ENCODE measurements around the gene CREB1. TPM values are rescaled to one million over a fixed set of nuclear protein-coding genes. Genes with fewer than 3 reads are reported as not detected.

The CREB1 gene
- total RNA-seq, 2 donors from 2014 or later = 87.1 to 105 TPM

- Histone ChIP-seq H3K27me3 (ENCODE audit: control insufficient read depth, insufficient read depth, low read length, poor library complexity, severe bottlenecking) (no peaks in the 10 kb centered on the region), H3K9ac (ENCODE audit: extremely low read depth, low read length, poor library complexity, severe bottlenecking) (no peak overlapping the region), H3K9me3 (ENCODE audit: control insufficient read depth, low read length) (peaks cover 2% of the 10 kb centered on the region), H3K36me3 (ENCODE audit: control insufficient read depth, insufficient read depth, low read length) (no peaks in the 10 kb centered on the region), H3K4me1 (ENCODE audit: control insufficient read depth, insufficient read depth, low read length) (no peaks in the 10 kb centered on the region), H3K4me3 (ENCODE audit: low read length) (no peak overlapping the region), H3K27ac (ENCODE audit: low read depth, low read length) (no peak overlapping the region)
- no peaks in the 10 kb centered on the region for H3K27me3 Mint-ChIP-seq (ENCODE audit: insufficient read depth)
- no peak overlapping the region for H3K27ac Mint-ChIP-seq
- DNase-seq = no peak
- 97% methylated on average over 5 to 7 of the region's 7 CpGs for WGBS, 2 experiments (ENCODE audit: insufficient coverage in 1 of 2, insufficient read length in 1 of 2)
- H3K4me1 Mint-ChIP-seq = no peaks in the 10 kb centered on the region
- peaks cover 6% of the 10 kb centered on the region for H3K9me3 Mint-ChIP-seq
- H3K36me3 Mint-ChIP-seq (ENCODE audit: low read depth) = no peaks in the 10 kb centered on the region
- TF ChIP-seq CTCF (conservative IDR thresholded peaks at IDR 0.05) = no peak
- H3K4me3 Mint-ChIP-seq = no peak overlapping the region
These were observed 16.1 kb upstream of the CREB1 start for GRCh38 chr2:207513551-207514257.

DNA sequence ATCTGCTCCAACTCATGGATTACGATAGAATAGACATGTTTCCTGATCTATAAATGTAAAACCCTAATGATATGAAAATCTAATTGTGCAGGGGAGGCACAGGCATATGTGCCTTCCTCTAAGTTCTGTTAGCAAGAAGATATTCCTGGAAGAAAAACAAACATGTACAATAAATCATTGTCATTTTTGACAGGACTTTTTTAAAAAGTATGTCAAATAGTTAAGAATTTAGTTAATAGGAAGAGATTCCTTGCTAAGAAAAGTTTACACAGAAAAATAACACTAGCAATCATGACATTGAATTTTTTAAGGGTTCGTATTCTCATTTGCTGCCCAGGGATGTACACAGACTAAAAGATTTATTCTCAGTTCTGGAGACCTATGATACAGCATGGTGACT, 15.3 kb upstream of the CREB1 start:
- Histone ChIP-seq H3K9ac (ENCODE audit: extremely low read depth, low read length, poor library complexity, severe bottlenecking) (no peak overlapping the region), H3K4me3 (ENCODE audit: low read length) (no peak overlapping the region), H3K27ac (ENCODE audit: low read depth, low read length) (no peak overlapping the region), H3K4me1 (ENCODE audit: control insufficient read depth, insufficient read depth, low read length) (no peaks in the 10 kb centered on the region), H3K9me3 (ENCODE audit: control insufficient read depth, low read length) (peaks cover 10% of the 10 kb centered on the region), H3K27me3 (ENCODE audit: control insufficient read depth, insufficient read depth, low read length, poor library complexity, severe bottlenecking) (no peaks in the 10 kb centered on the region), H3K36me3 (ENCODE audit: control insufficient read depth, insufficient read depth, low read length) (no peaks in the 10 kb centered on the region)
- Mint-ChIP-seq H3K4me3 (no peak overlapping the region), H3K4me1 (no peaks in the 10 kb centered on the region), H3K36me3 (ENCODE audit: low read depth) (peaks cover 6% of the 10 kb centered on the region), H3K9me3 (peaks cover 13% of the 10 kb centered on the region), H3K27ac (no peak overlapping the region), H3K27me3 (ENCODE audit: insufficient read depth) (no peaks in the 10 kb centered on the region)
- TF ChIP-seq CTCF (conservative IDR thresholded peaks at IDR 0.05) = no peak
- DNase-seq = no peak
- 80 to 92% methylated on average over 2 of the region's 2 CpGs for WGBS, 2 experiments (ENCODE audit: insufficient coverage in 1 of 2, insufficient read length in 1 of 2)

- H3K36me3 Mint-ChIP-seq (ENCODE audit: low read depth) = peaks cover 6% of the 10 kb centered on the region
- WGBS, 2 experiments (ENCODE audit: insufficient coverage in 1 of 2, insufficient read length in 1 of 2) = 93% methylated on average over 2 of the region's 3 CpGs; no CpG with 5 or more reads in 1 of the 2 experiments
- Histone ChIP-seq H3K4me1 (ENCODE audit: control insufficient read depth, insufficient read depth, low read length) (no peaks in the 10 kb centered on the region), H3K9me3 (ENCODE audit: control insufficient read depth, low read length) (peaks cover 11% of the 10 kb centered on the region), H3K27me3 (ENCODE audit: control insufficient read depth, insufficient read depth, low read length, poor library complexity, severe bottlenecking) (no peaks in the 10 kb centered on the region), H3K36me3 (ENCODE audit: control insufficient read depth, insufficient read depth, low read length) (no peaks in the 10 kb centered on the region), H3K4me3 (ENCODE audit: low read length) (no peak overlapping the region), H3K9ac (ENCODE audit: extremely low read depth, low read length, poor library complexity, severe bottlenecking) (no peak overlapping the region), H3K27ac (ENCODE audit: low read depth, low read length) (no peak overlapping the region)
- TF ChIP-seq CTCF (conservative IDR thresholded peaks at IDR 0.05) = no peak
- H3K27me3 Mint-ChIP-seq (ENCODE audit: insufficient read depth) = no peaks in the 10 kb centered on the region
- DNase-seq = no peak
- no peaks in the 10 kb centered on the region for H3K4me1 Mint-ChIP-seq
- H3K4me3 Mint-ChIP-seq = no peak overlapping the region
- H3K9me3 Mint-ChIP-seq = peaks cover 12% of the 10 kb centered on the region
- no peak overlapping the region for H3K27ac Mint-ChIP-seq
These were observed 14.1 kb upstream of the CREB1 start for GRCh38 chr2:207515671-207516070.
